ENCODE results near the gene SELL.
A peak's percentile ranks its signal among the peaks of the same experiment; 100 is the strongest.

SELL gene

DNA sequence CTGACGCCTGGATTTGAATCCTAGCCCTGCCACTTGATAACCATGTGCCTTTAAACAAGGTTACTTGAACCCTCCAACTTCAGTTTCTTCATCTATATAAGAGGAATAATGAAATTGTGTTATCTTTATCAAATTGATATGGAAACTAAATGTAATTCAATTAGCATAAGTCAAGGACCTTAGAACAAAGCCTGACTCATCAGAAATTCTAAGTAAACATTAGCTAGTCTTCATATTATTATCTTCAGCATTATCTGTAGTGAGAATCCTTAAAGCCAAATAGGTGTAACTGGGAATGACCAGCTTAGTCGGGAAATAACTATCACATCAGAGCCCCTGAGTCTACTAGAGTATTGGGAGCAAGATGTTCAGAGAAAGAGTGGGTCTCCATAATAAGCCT, 6.6 kb downstream of the SELL start:
- TF ChIP-seq, protein P1, sequence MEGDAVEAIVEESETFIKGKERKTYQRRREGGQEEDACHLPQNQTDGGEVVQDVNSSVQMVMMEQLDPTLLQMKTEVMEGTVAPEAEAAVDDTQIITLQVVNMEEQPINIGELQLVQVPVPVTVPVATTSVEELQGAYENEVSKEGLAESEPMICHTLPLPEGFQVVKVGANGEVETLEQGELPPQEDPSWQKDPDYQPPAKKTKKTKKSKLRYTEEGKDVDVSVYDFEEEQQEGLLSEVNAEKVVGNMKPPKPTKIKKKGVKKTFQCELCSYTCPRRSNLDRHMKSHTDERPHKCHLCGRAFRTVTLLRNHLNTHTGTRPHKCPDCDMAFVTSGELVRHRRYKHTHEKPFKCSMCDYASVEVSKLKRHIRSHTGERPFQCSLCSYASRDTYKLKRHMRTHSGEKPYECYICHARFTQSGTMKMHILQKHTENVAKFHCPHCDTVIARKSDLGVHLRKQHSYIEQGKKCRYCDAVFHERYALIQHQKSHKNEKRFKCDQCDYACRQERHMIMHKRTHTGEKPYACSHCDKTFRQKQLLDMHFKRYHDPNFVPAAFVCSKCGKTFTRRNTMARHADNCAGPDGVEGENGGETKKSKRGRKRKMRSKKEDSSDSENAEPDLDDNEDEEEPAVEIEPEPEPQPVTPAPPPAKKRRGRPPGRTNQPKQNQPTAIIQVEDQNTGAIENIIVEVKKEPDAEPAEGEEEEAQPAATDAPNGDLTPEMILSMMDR (conservative IDR thresholded peaks at IDR 0.05), result no peak

DNA sequence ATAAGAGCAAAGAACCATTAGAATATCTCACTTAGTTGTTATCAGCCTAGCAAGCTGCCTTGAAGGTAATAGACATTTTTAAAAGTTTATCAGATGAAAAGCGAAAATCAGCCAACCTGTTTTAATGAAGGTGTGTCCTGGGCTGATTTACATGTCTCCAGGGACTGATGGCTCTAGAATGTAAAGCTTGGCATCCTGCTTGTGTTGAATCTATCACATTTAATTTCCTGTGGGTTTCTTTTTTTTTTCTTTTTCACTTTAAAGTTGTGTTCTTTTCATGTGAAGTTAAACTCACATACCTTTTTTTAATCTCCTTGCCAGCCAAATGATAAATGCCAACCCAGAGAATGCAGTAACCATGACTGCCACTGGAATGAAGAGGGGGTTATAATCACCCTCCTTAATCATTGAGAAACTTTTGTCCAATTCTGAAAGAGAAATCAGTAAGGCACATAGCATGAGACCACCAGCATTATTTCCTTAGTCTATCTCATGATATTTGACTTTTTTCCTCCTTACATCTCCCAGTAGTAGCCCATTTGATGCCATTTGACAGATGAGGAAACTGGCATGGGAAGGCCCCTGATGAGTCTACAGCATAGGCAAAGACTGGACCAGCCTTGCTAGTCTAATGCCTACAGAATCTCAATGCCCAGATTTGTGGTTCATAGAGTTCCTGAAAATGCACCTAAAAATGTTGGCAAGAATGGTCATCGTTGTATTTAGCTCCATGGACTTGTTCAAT, 10.0 kb downstream of the SELL start:
- H3K27ac ChIP-seq, result no peak overlapping the region
- TF ChIP-seq, protein P1 (conservative IDR thresholded peaks at IDR 0.05), result no peak

More for the DNA sequence above, 6.6 kb downstream of the SELL start:
- no peak overlapping the region for H3K27ac ChIP-seq

DNA sequence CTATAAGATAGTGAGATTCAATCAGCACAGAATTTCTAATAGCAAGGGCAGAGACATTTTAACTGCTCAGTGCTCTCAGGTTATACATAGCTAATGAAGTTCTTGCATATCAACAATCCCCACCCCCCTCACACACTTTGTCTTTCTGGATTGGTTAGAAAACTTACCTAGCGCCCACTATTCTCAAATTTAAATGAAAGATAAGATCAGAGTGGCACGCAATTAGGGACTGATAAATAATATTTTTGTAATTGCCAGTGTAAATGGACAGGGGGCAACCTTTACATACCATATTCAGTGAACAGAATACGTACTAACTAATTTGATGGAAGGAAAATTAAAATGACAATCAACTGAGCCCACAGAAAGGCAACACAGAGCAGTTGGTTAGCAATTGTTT, 11.7 kb downstream of the SELL start:
- TF ChIP-seq, protein P1 (conservative IDR thresholded peaks at IDR 0.05), result peak; percentile 20; the same call in 1 of the 2 replicates
- no peak overlapping the region for H3K27ac ChIP-seq

DNA sequence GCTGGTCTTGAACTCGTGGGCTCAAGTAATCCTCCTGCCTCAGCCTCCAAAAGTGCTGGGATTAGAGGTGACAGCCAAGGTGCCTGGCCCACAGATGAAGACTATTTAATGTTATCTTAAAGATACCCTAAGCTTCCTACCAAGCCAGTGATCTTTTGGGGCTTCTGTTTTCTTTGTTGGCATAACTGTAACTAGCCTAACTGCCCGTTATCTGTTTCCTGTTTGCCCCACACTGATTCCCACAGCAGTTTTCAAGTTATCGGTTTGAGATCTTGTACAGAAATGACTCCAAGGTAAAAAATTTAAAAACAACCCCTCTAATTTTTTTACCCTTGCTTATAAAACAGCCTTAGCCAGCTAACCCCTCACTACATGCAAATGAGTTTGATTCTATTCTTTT, 12.4 kb downstream of the SELL start:
- H3K27ac ChIP-seq, result no peak overlapping the region
- TF ChIP-seq, protein P1 (conservative IDR thresholded peaks at IDR 0.05), result no peak

DNA sequence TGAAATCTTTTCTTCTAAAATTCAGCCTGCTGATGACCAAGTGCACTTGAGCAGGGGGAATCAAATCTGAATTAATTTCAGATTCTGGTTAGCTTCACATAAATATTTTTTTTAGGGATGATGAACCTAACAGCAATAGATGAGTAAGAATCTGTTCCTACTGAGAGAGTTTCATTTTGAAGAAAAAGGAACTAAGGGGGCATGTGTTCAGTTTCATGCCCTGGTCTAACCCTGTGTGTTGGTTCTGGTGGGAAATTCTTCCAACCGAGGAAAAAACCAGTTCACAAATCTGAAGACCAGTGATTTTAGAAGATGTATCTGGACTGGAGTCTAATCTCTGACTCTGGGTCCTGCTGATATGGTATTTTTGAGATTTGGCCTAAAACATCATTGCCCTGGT, 13.7 kb downstream of the SELL start:
- TF ChIP-seq, protein P1 (conservative IDR thresholded peaks at IDR 0.05), result no peak
- H3K27ac ChIP-seq, result no peak overlapping the region

DNA sequence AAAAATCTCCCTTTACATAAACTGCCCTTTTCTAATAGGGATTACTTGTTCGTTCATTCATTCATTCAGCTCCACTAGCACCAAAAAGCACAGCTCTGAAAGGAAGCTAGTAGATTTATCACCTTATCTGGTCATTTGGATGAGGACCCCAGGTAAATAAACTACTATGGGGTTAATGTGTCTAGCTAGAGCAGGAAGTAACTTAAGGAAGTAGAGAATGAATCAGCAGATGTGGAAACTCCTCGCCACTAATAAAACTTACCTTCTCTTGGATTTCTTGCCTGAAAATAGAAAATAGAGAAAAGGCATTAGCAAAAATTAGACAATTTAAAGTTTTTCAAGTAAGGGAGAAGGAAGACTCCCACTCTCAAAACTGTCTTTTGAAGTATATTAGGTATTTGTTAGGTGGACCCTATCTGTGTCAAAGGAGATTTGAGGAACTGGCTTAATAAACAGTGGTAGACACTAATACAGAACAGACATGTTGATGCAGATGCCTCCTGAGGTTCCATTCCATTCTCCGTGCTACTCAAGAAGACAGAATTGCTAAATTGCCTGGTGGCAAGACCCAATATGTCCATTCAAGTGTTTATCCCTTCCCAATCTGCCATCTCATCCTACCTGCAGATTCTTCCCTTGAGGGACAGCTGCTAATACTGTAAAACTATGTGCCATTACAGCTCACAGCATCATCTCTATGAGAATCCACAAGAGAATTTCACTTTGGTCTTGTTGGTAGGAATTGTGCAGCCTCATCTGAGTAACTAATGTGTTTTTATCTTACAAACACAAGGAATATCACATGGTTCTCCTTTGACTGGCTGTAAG, 14.9 kb downstream of the SELL start:
- no peak overlapping the region for H3K27ac ChIP-seq
- TF ChIP-seq, protein P1 (conservative IDR thresholded peaks at IDR 0.05), result no peak

DNA sequence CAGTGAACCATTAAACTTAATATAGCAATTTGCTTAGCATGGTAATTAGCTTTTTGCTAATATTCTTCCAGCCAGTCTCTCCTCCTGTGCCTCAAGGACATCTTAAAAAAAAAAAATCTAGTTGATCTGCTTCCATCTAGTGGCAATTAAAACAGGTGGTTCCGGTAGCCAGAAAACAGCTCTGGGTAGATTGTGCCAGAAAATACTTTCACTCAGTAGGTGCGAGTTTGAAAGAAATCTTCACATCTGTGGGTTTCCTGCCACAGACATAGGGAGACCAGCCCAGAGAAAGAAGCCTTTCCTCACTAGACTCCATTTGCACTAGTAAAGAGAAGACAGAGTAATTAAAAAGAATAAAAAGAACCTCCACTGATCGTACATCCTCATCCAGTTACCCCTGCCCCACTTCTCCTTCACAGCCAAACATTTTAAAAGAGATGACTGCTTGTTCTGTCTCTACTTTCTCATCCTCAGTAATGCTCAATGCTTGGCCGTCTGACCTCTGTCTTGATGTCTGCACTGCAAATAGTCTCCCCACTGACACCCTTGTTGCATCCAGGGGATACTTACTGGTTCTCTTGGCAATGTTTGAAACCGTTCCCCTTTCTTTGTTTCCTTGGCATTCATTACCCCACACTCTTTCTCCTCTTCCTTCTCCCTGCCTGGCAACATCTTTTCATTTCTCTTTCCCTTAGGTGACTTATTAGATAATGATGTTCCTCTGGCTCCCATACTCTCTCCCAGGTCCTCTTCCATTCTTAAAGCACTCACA, 16.9 kb downstream of the SELL start:
- TF ChIP-seq, protein P1 (conservative IDR thresholded peaks at IDR 0.05), result peak; percentile 65
- peak overlapping the region; percentile 13; the same call in 1 of the 2 replicates for H3K27ac ChIP-seq

Measured in VCaP (cell line).